GM11168 (cell line): Measurements from ENCODE around the gene ZEB2.

Source experiments
- in situ Hi-C: fragments of 300-500 bp; cut with MboI; formaldehyde crosslinking; loops from one replicate; pipeline ENCODE4 v1.12.0; 2022; ENCODE audit warnings: low sequenced_read_pairs; ENCODE audit not compliant: unreplicated experiment

Gene ZEB2

DNA sequence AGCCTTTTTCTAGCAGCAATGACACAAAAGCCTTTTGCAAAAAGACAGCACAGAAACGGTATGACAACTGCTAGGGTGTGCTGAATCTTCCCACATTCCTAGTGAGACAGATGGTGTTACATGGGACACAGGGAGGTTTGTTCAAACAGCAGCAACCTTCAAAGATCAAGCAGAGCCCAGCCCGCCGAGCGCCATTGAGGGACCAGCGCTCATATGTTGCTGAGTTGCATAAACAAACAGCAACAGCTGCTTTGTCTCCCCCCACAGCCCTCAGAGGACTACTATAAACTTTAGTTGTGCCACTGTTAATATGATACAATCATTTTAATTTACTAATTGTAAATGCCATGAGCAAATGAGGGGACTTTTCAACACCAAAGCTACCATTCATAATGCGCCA is 117.7 kb downstream of the ZEB2 start:
- in situ Hi-C loops: no loop called here

GRCh38 chr2:144401036-144401435 is 118.9 kb downstream of the ZEB2 start:
- in situ Hi-C loops: no loop called here

DNA sequence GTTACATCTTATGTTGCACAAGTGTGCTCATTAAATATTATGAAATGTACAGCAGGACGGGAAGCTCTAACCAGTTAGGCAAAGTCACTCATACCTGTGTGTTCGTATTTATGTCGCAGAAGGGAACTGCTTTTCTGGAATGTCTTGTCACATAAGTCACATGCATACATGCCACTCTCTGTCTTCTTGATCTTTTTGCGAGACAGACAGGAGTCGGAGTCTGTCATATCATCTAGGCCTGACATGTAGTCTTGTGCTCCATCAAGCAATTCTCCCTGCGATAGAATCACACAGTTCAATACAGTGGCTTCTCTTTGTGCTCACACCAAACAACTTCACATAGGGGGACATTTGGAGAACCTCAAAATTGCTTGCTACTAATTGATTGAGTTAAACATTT is 123.6 kb downstream of the ZEB2 start:
- in situ Hi-C loops: no loop called here

GRCh38 chr2:144390424-144391020 is 129.4 kb downstream of the ZEB2 start:
- in situ Hi-C loops: no loop called here

DNA sequence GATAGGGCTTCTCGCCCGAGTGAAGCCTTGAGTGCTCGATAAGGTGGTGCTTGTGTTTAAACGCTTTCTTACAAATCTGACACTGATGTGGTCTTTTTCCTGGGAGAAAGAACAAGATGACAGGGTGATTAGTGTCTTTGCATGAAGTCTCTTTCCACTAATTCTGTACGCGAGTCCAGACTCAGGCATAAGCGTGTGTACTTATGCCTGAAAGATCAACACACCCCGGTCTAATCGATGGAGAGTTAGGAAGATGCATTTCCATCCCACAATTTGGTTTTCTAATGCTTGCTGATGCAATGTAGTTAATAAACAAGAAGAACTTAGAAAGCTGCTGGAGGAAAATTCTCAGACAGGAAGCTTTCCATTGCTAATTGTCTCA is 130.0 kb downstream of the ZEB2 start:
- in situ Hi-C loops: no loop called here

DNA sequence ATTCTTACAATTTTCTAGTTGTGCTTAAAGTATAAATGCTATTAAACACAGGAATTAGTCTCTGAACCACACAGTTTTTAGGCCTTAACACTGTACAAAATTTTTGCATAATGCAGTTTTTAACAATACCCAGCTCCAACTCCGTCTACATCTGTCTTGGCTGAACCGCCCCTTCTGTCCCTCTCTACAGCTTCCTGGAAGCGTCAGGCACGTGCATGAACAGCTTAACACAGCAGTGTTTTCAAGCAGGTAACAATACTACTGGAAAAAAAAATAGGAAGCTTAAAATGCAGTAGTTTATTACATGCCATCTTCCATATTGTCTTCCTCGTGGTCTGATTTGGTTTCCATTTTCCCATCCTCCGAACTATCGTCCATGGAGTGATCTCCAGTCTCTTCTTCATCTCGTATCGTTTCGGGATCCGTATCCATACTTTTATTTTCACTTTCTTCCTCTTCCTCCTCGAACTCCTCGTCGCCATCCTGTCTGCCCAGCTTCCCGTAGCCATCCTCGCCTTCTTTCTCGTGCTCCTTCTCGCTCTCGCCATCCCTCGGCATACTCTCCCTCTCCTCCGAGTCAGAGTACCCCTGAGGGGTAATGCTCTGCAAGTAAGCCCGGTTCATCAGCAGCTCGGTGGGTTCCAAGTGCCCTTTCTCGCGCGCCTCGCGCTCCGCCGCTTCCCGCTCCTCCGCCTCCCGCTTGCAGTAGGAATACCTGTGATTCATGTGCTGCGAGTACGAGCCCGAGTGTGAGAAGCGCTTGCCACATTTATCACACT is 130.6 kb downstream of the ZEB2 start:
- in situ Hi-C loops: no loop called here

- in situ Hi-C loops: no loop called here
Observed at GRCh38 chr2:144385381-144385780, 134.5 kb downstream of the ZEB2 start.

GRCh38 chr2:144383571-144384100 is 136.3 kb downstream of the ZEB2 start:
- in situ Hi-C loops: no loop called here

DNA sequence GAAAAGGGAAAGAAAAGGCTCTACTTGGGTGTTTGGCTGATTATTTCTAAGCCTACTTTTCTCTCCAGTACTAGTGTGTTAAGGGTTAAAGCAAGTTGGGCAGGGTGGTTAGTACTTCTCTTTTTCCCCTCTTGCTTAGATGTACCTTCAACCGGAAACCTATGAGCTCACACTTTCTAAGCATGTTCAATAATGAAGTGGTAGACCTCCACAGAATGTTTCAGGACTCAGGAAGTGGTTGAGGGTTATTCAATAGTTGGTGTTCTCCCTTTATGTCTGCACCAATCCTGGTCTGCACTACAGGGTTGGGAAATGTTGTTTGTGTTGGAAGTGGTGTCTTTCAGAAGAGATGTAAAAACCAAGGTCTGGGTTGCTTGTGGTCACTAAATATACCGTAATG is 137.1 kb downstream of the ZEB2 start:
- in situ Hi-C loops: no loop called here

- in situ Hi-C loops: no loop called here
Observed at GRCh38 chr2:144381716-144382115, 138.2 kb downstream of the ZEB2 start.

GRCh38 chr2:144379851-144380311 is 140.0 kb downstream of the ZEB2 start:
- in situ Hi-C loops: no loop called here

DNA sequence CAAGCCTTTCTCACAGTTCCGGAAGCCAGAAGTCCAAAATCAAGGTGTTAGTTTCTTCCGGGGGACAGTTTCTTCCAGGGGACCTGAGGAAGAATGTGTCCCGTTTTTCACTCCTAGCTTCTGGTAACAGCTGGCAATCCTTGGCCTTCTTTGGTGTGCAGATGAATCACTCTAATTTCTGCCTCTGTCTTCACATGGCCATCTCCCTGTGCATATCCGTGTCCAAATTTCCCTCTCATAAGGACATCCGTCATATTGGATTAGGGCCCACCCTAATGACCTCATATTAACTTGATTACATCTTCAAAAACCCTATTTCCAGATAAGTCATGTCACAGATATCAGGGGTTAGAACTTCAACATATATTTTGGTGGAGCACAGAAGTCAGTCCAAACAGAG is 141.4 kb downstream of the ZEB2 start:
- in situ Hi-C loops: no loop called here

DNA sequence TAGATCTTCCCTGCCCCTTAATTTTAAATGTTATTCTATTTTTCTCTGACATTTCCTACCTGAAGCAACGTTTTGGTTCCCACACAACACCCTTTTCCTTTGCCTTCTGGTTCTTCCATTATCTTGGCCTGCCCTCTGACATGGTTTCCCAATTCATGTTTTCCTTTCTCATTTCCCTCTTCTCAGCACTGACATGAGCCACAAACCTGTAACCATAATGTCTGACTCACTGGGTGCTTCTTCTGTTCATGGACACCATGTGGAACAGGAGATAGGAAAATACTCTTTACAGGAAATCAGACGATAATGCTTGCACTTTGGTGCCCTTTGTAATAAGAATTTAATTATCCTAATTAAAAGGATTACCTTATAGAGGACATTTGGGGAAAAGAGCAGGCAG is 142.0 kb downstream of the ZEB2 start:
- in situ Hi-C loops: no loop called here

- in situ Hi-C loops: no loop called here
Observed at GRCh38 chr2:144376926-144377325, 143.0 kb downstream of the ZEB2 start.

GRCh38 chr2:144376460-144376859 is 143.5 kb downstream of the ZEB2 start:
- in situ Hi-C loops: no loop called here

DNA sequence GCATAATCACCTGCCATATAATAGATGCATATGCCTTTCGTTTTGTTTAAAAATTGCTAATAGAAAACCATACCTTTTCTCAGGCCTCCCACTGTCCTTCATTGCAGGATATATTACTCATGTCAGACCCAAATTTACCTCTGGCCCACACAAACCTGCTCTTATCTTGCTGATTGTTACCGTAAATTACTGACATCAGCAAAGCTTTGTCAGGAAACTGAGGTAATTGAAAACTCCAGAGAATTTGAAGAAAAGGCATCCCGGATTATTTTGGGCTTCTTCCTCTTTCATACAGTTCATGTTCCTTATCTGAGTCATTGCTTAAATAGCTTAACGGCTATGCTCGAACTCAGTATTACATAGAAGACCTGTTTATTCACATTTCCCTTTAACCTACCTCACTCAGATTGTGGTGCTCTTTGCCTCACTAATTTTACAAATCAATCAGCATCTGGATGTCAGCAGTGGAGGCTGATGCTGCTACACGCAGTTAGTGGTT is 145.7 kb downstream of the ZEB2 start:
- in situ Hi-C loops: no loop called here

GRCh38 chr2:144372410-144373080 is 147.4 kb downstream of the ZEB2 start:
- in situ Hi-C loops: no loop called here

GRCh38 chr2:144370937-144371584 is 148.9 kb downstream of the ZEB2 start:
- in situ Hi-C loops: no loop called here

- in situ Hi-C loops: no loop called here
Observed at GRCh38 chr2:144369416-144369815, 150.5 kb downstream of the ZEB2 start.

DNA sequence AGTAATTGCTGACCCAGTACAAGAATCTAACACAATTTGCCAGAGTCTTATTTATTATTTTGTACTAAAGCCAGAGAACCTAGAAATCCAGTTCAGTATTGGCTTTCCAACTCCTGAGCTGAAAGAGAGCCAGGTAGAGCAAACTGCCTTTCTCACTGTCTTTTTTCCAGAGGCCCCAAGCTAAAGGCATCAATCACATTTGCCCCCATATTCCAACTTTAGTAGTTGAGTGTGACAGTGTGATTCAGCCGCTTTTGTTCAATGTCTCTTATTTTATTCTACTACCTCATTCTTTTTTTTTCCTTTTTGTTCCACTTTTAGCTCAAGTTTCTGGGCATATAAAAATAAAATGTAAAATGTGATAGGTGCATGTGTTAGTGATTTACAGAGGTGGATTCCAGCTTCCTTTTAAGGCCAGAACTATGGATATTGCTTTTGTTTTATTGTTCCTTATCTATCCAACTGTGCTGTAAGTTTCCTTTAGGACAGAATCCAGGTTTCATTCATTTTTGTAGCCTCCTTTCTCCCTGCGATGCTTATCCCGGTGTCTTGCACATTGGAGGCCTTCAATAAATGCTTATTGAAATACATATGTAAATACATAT is 153.0 kb downstream of the ZEB2 start:
- in situ Hi-C loops: no loop called here
